ENCODE data around the gene ITGA7.

ITGA7 gene

GRCh38 chr12:55742719-55743405 lies 35.2 kb upstream of the ITGA7 start, which contains the start of gene GDF11:
TSS of gene GDF11 (plus strand) at chr12:55743122. CDS start at chr12:55743317, 195 bp downstream.
- peak within 1 kb of the TSS; percentile 67 for H3K9ac ChIP-seq (ENCODE audit: low read depth, low read length)
- no peaks in the 10 kb centered on the region for H3K27me3 ChIP-seq (ENCODE audit: control insufficient read depth, insufficient read depth, low read length)
- peak within 1 kb of the TSS; percentile 97 for H3K4me2 ChIP-seq (ENCODE audit: low read length)
- H3K36me3 ChIP-seq (ENCODE audit: insufficient read depth, low read length): no peaks in the 10 kb centered on the region
- peak within 1 kb of the TSS; percentile 93 for H3K4me3 ChIP-seq (ENCODE audit: low read length)
- H3K9me3 ChIP-seq (replicated peaks; ENCODE audit: low read length): no peaks in the 10 kb centered on the region
- peaks cover 26% of the 10 kb centered on the region for H3K4me1 ChIP-seq (ENCODE audit: control insufficient read depth, insufficient read depth, low read length)

DNA sequence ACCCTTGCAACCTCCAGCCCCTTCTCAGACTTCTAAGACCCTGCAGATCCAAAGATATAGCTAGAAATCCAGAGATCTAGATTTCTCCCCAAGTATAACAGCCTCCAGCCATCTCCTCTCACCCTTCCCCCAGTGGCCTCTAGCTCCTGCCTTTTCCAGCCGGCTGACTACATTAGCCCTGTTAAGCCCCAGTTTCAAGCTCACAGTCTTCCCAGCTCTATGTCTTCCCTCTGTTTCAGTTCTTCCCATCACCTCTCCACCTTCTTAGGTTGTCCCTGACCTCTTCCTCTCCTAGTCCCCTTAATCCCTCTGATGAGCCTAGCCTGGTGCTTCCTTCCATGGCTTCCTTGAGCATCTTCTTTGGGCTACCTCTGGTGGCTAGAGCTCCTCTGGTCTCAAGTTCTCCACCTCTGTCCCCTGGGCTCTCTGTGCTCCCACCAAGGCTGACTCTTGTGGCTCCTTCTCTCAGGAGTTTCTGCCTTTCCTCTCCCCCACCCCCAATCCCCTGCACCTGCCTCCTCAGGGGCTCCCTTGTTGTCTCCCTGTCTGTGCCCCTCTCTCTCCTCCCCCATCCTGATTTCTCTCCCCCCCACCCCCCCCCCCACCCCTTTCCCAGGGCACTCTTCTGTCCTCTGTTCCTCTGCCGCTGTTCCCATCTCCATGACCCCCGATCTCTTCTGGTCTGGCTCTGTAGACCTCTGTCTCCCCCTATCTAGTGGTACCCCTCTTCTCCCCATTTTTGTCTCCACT lies 34.4 kb upstream of the ITGA7 start:
- Histone ChIP-seq H3K27me3 (ENCODE audit: control insufficient read depth, insufficient read depth, low read length) (no peaks in the 10 kb centered on the region), H3K4me1 (ENCODE audit: control insufficient read depth, insufficient read depth, low read length) (peaks cover 32% of the 10 kb centered on the region), H3K9me3 (replicated peaks; ENCODE audit: low read length) (no peaks in the 10 kb centered on the region), H3K4me2 (ENCODE audit: low read length) (peak overlapping the region; percentile 86), H3K4me3 (ENCODE audit: low read length) (peak overlapping the region; percentile 69), H3K9ac (ENCODE audit: low read depth, low read length) (peak overlapping the region; percentile 63), H3K36me3 (ENCODE audit: insufficient read depth, low read length) (no peaks in the 10 kb centered on the region)

DNA sequence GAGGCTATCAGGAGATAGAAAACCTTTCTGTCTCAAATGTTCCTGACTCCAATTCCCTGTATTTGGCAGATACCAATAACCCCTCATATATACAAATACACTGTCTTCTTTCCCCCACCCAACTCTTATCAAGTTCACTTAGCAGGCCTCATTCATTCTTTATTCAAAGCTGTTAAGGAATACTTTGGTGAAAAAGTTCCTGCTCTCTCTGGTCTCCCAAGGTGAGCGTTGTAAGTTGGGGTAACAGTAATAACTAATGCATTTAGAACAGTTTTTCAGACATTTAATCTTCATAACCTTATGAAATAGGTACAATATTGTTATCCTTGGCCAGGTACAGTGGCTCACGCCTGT lies 31.3 kb upstream of the ITGA7 start:
- H3K9ac ChIP-seq (ENCODE audit: low read depth, low read length): no peak overlapping the region
- H3K4me3 ChIP-seq (ENCODE audit: low read length): no peak overlapping the region
- H3K4me1 ChIP-seq (ENCODE audit: control insufficient read depth, insufficient read depth, low read length): peaks cover 15% of the 10 kb centered on the region
- no peaks in the 10 kb centered on the region for H3K9me3 ChIP-seq (replicated peaks; ENCODE audit: low read length)
- H3K4me2 ChIP-seq (ENCODE audit: low read length): no peak overlapping the region
- H3K27me3 ChIP-seq (ENCODE audit: control insufficient read depth, insufficient read depth, low read length): no peaks in the 10 kb centered on the region
- H3K36me3 ChIP-seq (ENCODE audit: insufficient read depth, low read length): no peaks in the 10 kb centered on the region

DNA sequence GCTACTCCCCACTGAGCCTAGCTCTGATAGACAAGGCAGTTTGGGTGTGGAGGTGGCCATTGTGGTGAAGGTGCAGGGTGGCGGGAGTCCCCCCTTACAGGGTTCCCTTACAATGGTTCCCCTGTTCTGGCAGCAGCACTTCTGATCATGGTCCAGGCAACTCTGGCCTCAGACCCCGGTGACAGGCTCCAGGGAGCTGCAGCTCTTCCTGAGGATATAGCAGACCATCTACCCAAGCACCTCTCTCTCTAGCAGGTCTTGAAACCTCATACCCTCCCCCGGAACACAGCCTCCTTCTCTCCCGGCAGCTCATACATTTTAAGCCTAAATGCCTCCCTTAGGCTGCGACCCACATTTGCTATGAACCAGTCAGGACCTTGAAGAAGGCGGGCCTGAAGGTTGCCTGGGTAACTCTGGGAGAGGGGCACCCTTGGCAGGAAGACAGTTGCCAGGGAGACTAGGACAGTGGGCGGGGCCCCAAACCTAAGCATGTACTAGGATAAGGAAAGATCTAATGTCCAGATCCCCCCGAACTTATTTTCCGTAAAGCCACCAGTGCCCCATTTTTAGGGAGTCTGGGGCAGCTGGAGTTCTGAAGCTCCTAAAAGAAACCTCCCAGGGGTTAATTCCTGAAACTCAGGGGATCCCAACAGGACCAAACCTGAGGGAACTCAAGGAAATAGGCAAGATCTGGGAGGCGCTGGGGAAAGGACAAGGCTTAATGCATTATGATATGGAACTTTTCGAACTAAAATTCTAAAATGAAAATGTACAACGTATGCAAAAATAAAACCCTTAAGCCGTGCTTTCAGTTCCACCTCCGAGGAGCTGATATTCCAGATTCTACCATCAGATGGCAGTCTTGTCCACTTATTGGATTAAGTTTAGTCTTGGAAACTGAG lies 30.7 kb upstream of the ITGA7 start:
- Histone ChIP-seq H3K9ac (ENCODE audit: low read depth, low read length) (peak overlapping the region; percentile 59), H3K27me3 (ENCODE audit: control insufficient read depth, insufficient read depth, low read length) (no peaks in the 10 kb centered on the region), H3K4me3 (ENCODE audit: low read length) (peak overlapping the region; percentile 69), H3K4me1 (ENCODE audit: control insufficient read depth, insufficient read depth, low read length) (peaks cover 14% of the 10 kb centered on the region), H3K36me3 (ENCODE audit: insufficient read depth, low read length) (no peaks in the 10 kb centered on the region), H3K4me2 (ENCODE audit: low read length) (peak overlapping the region; percentile 79), H3K9me3 (replicated peaks; ENCODE audit: low read length) (no peaks in the 10 kb centered on the region)

DNA sequence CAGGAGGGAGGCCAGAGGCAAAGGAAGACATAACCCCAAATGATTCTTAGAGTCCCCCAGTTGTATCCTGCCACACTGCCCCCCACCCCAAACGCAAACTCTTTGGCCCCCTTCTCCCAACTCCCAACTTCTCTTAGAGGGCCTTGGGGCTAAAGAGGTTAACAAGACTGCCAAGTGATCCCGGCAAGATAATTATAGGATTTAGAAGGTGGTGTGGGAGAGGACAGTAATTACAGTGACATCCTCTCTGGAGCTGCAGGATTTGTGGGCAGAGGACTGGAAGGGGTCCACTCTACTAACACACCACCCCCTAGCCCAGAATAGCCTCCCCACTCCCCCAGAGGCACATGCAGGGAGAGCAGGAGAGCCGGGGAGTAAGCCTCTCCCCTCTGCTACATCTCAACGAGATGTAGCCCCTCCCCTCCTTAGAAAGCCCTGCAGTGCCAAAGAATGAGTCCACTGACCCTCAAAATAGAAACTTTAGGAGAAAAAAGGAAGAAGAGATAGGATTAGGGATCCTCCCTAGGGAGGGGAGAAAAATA lies 29.9 kb upstream of the ITGA7 start:
- peak overlapping the region; percentile 59 for H3K9ac ChIP-seq (ENCODE audit: low read depth, low read length)
- H3K4me2 ChIP-seq (ENCODE audit: low read length): peak overlapping the region; percentile 79
- H3K9me3 ChIP-seq (replicated peaks; ENCODE audit: low read length): no peaks in the 10 kb centered on the region
- peaks cover 13% of the 10 kb centered on the region for H3K4me1 ChIP-seq (ENCODE audit: control insufficient read depth, insufficient read depth, low read length)
- no peaks in the 10 kb centered on the region for H3K27me3 ChIP-seq (ENCODE audit: control insufficient read depth, insufficient read depth, low read length)
- peak overlapping the region; percentile 69 for H3K4me3 ChIP-seq (ENCODE audit: low read length)
- H3K36me3 ChIP-seq (ENCODE audit: insufficient read depth, low read length): no peaks in the 10 kb centered on the region

GRCh38 chr12:55736780-55737580 lies 29.3 kb upstream of the ITGA7 start:
- H3K9ac ChIP-seq (ENCODE audit: low read depth, low read length): no peak overlapping the region
- no peak overlapping the region for H3K4me3 ChIP-seq (ENCODE audit: low read length)

GRCh38 chr12:55736076-55736475 lies 28.4 kb upstream of the ITGA7 start:
- Histone ChIP-seq H3K4me1 (ENCODE audit: control insufficient read depth, insufficient read depth, low read length) (peaks cover 11% of the 10 kb centered on the region), H3K27me3 (ENCODE audit: control insufficient read depth, insufficient read depth, low read length) (no peaks in the 10 kb centered on the region)

More at GRCh38 chr12:55736780-55737580, 29.3 kb upstream of the ITGA7 start:
- Histone ChIP-seq H3K27me3 (ENCODE audit: control insufficient read depth, insufficient read depth, low read length) (no peaks in the 10 kb centered on the region), H3K36me3 (ENCODE audit: insufficient read depth, low read length) (no peaks in the 10 kb centered on the region), H3K4me2 (ENCODE audit: low read length) (no peak overlapping the region), H3K4me1 (ENCODE audit: control insufficient read depth, insufficient read depth, low read length) (peaks cover 10% of the 10 kb centered on the region), H3K9me3 (replicated peaks; ENCODE audit: low read length) (no peaks in the 10 kb centered on the region)

GRCh38 chr12:55734595-55734994 lies 26.9 kb upstream of the ITGA7 start:
- no peaks in the 10 kb centered on the region for H3K27me3 ChIP-seq (ENCODE audit: control insufficient read depth, insufficient read depth, low read length)
- H3K4me1 ChIP-seq (ENCODE audit: control insufficient read depth, insufficient read depth, low read length): peaks cover 19% of the 10 kb centered on the region
- no peak overlapping the region for H3K4me3 ChIP-seq (ENCODE audit: low read length)
- H3K9ac ChIP-seq (ENCODE audit: low read depth, low read length): no peak overlapping the region
- H3K4me2 ChIP-seq (ENCODE audit: low read length): no peak overlapping the region
- H3K36me3 ChIP-seq (ENCODE audit: insufficient read depth, low read length): no peaks in the 10 kb centered on the region
- no peaks in the 10 kb centered on the region for H3K9me3 ChIP-seq (replicated peaks; ENCODE audit: low read length)

More at GRCh38 chr12:55736076-55736475, 28.4 kb upstream of the ITGA7 start:
- H3K4me2 ChIP-seq (ENCODE audit: low read length): no peak overlapping the region
- H3K9ac ChIP-seq (ENCODE audit: low read depth, low read length): no peak overlapping the region
- H3K36me3 ChIP-seq (ENCODE audit: insufficient read depth, low read length): no peaks in the 10 kb centered on the region
- no peaks in the 10 kb centered on the region for H3K9me3 ChIP-seq (replicated peaks; ENCODE audit: low read length)
- no peak overlapping the region for H3K4me3 ChIP-seq (ENCODE audit: low read length)

DNA sequence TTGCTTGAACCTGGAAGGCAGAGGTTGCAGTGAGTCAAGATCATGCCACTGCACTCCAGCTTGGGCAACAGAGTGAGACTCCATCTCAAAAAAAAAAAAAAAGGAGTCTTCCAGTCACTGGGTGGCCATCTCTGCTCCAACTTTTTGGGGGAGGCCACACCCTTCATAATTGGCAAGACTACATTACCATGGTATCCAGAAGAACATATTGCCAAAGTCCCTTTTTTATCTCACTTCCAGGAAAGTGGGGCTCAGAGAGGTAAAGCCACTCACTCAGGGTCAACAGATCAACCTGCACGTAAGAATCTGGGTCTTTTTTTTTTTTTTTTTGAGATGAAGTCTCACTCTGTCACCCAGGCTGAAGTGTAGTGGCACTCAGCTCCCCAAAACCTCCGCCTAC lies 26.2 kb upstream of the ITGA7 start:
- no peak overlapping the region for H3K9ac ChIP-seq (ENCODE audit: low read depth, low read length)
- H3K4me3 ChIP-seq (ENCODE audit: low read length): no peak overlapping the region
- no peaks in the 10 kb centered on the region for H3K27me3 ChIP-seq (ENCODE audit: control insufficient read depth, insufficient read depth, low read length)
- no peaks in the 10 kb centered on the region for H3K36me3 ChIP-seq (ENCODE audit: insufficient read depth, low read length)
- H3K4me2 ChIP-seq (ENCODE audit: low read length): no peak overlapping the region
- peaks cover 19% of the 10 kb centered on the region for H3K4me1 ChIP-seq (ENCODE audit: control insufficient read depth, insufficient read depth, low read length)
- no peaks in the 10 kb centered on the region for H3K9me3 ChIP-seq (replicated peaks; ENCODE audit: low read length)

GRCh38 chr12:55733021-55733555 lies 25.4 kb upstream of the ITGA7 start:
- Histone ChIP-seq H3K4me2 (ENCODE audit: low read length) (no peak overlapping the region), H3K4me3 (ENCODE audit: low read length) (no peak overlapping the region), H3K4me1 (ENCODE audit: control insufficient read depth, insufficient read depth, low read length) (peaks cover 17% of the 10 kb centered on the region), H3K9ac (ENCODE audit: low read depth, low read length) (no peak overlapping the region), H3K9me3 (replicated peaks; ENCODE audit: low read length) (no peaks in the 10 kb centered on the region), H3K36me3 (ENCODE audit: insufficient read depth, low read length) (peaks cover under 1% of the 10 kb centered on the region), H3K27me3 (ENCODE audit: control insufficient read depth, insufficient read depth, low read length) (no peaks in the 10 kb centered on the region)

Measured in skeletal muscle satellite cell (primary cell).